DOHH2 (cell line): Measurements from ENCODE around the gene SUN1.

Experiments used
- CTCF ChIP-seq: fragments of 200-600 bp; sonication (generic); IDR thresholded peaks from one replicate; pipeline ENCODE4 v1.5.1; 2014; ENCODE audit warnings: antibody characterized with exemption, mild to moderate bottlenecking, low read depth, low read length; ENCODE audit not compliant: poor library complexity, severe bottlenecking
- EZH2phosphoT487 ChIP-seq: fragments of 200-600 bp; sonication (generic); IDR thresholded peaks from 2 replicates; pipeline ENCODE4 v1.6.1; 2017; ENCODE audit warnings: borderline replicate concordance, mild to moderate bottlenecking, antibody characterized with exemption, low read length, moderate library complexity, mixed read lengths

GRCh38 chr7:861222-861621 lies 28.9 kb downstream of the SUN1 start:
- TF ChIP-seq CTCF, result no peak
- TF ChIP-seq EZH2phosphoT487, result no peak
